Calu3 (cell line): ENCODE measurements around the gene PTPRF. TPM values are rescaled to one million over a fixed set of nuclear protein-coding genes. Genes with fewer than 3 reads are reported as not detected.

ENCODE experiments used
- BruUV-seq: library from RNA; stranded (reverse); fragments of 400-500 nt; replicated peaks from 2 replicates; lab custom pipeline; 2021; lab: Mats Ljungman, UMichigan
- CTCF ChIA-PET: fragments of 300-600 bp; sonication (Branson Sonifier 250); formaldehyde crosslinking; loops from one replicate; lab custom pipeline; 2022; ENCODE audit warnings: antibody characterized with exemption; lab: Charles Lee
- DNase-seq: peaks from one replicate; pipeline ENCODE4 v3.0.0; 2022
- H3K27ac Mint-ChIP-seq: one replicate; pipeline ENCODE4 v1.8.0; 2022; ENCODE audit warnings: mixed read lengths; ENCODE audit not compliant: unreplicated experiment
- H3K27me3 Mint-ChIP-seq: one replicate; pipeline ENCODE4 v1.8.0; 2022; ENCODE audit warnings: mixed read lengths; ENCODE audit not compliant: unreplicated experiment
- H3K36me3 Mint-ChIP-seq: one replicate; pipeline ENCODE4 v1.8.0; 2022; ENCODE audit warnings: mild to moderate bottlenecking, moderate library complexity, mixed read lengths; ENCODE audit not compliant: insufficient read depth, unreplicated experiment
- H3K4me1 Mint-ChIP-seq: one replicate; pipeline ENCODE4 v1.8.0; 2022; ENCODE audit warnings: mild to moderate bottlenecking, low read depth, mixed read lengths; ENCODE audit not compliant: unreplicated experiment
- H3K4me3 Mint-ChIP-seq: one replicate; pipeline ENCODE4 v1.8.0; 2022; ENCODE audit warnings: mild to moderate bottlenecking, low read depth, moderate library complexity, mixed read lengths; ENCODE audit not compliant: unreplicated experiment
- H3K9me3 Mint-ChIP-seq: one replicate; pipeline ENCODE4 v1.8.0; 2022; ENCODE audit warnings: low read depth, mixed read lengths; ENCODE audit not compliant: unreplicated experiment
- CTCF ChIP-seq: fragments of 200-600 bp; IDR thresholded peaks from one replicate; pipeline ENCODE4 v1.8.0; 2022; ENCODE audit warnings: antibody characterized with exemption; ENCODE audit not compliant: unreplicated experiment
- intact Hi-C: fragments of 100-400 bp; cut with micrococcal nuclease; formaldehyde crosslinking; loops from one replicate; pipeline ENCODE4 v1.10.0; 2022; ENCODE audit not compliant: unreplicated experiment
- total RNA-seq: library from RNA; stranded (reverse); gene quantifications from 2 replicates; pipeline ENCODE4 v1.2.3, GENCODE V29; 2022

Gene PTPRF
- total RNA-seq, 1 experiment from 2014 or later = 318 TPM

DNA sequence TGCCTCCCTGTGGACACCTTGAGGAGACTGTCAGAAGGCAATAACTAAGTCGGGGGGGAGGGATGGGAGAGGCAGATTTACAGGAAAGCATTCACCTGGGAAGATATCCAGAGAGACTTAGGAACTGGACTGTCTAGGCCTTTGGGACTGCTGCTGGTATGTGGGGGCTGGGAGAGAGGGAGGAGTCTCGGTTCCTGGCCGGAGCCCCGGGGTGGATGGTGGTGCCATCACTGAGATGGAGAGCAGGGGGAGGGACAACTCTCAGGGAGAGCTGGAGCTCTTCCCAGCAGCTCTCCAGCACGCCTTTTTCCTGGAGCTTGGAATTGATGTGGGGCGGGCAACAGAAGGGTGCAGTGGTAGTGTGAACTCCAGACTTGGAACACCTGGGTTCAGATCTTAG is 22.1 kb downstream of the PTPRF start:
- peaks cover 66% of the 10 kb centered on the region for H3K36me3 Mint-ChIP-seq
- DNase-seq = no peak
- no peak for TF ChIP-seq CTCF
- no peak overlapping the region for H3K4me3 Mint-ChIP-seq
- H3K4me1 Mint-ChIP-seq = peaks cover 47% of the 10 kb centered on the region
- H3K9me3 Mint-ChIP-seq = no peaks in the 10 kb centered on the region
- no TSS peak for BruUV-seq
- H3K27me3 Mint-ChIP-seq = no peaks in the 10 kb centered on the region
- intact Hi-C loops = no loop called here
- CTCF ChIA-PET = interaction anchor here (0.7 to 1.5 kb wide), 2 partner anchors 15 to 464 kb away, joined by 3 to 5 read pairs; no protein-coding TSS in a partner anchor
- H3K27ac Mint-ChIP-seq = peak overlapping the region; percentile 23

- H3K9me3 Mint-ChIP-seq = no peaks in the 10 kb centered on the region
- intact Hi-C loops = no loop called here
- H3K27ac Mint-ChIP-seq = no peak overlapping the region
- peak; percentile 49 for DNase-seq
- BruUV-seq = no TSS peak
- peaks cover 55% of the 10 kb centered on the region for H3K36me3 Mint-ChIP-seq
- CTCF ChIA-PET = interaction anchor here (0.6 to 1.0 kb wide), 4 partner anchors 18 to 95 kb away, joined by 3 to 5 read pairs (median 3); partner anchors contain the start of genes KDM4A and PTPRF
- peak; percentile 11 for TF ChIP-seq CTCF
- peaks cover 30% of the 10 kb centered on the region for H3K4me1 Mint-ChIP-seq
- no peak overlapping the region for H3K4me3 Mint-ChIP-seq
- no peaks in the 10 kb centered on the region for H3K27me3 Mint-ChIP-seq
Measured at GRCh38 chr1:43554444-43554992, 23.8 kb downstream of the PTPRF start.

GRCh38 chr1:43556782-43557181 is 26.1 kb downstream of the PTPRF start:
- BruUV-seq = no TSS peak
- Mint-ChIP-seq H3K9me3 (no peaks in the 10 kb centered on the region), H3K27me3 (no peaks in the 10 kb centered on the region), H3K27ac (no peak overlapping the region), H3K4me3 (no peak overlapping the region), H3K36me3 (peaks cover 35% of the 10 kb centered on the region), H3K4me1 (peaks cover 8% of the 10 kb centered on the region)
- no peak for DNase-seq
- no peak for TF ChIP-seq CTCF
- intact Hi-C loops = no loop called here
- CTCF ChIA-PET = interaction anchor here (0.5 kb wide), 1 partner anchor 58 kb away, joined by 3 read pairs; no protein-coding TSS in a partner anchor

DNA sequence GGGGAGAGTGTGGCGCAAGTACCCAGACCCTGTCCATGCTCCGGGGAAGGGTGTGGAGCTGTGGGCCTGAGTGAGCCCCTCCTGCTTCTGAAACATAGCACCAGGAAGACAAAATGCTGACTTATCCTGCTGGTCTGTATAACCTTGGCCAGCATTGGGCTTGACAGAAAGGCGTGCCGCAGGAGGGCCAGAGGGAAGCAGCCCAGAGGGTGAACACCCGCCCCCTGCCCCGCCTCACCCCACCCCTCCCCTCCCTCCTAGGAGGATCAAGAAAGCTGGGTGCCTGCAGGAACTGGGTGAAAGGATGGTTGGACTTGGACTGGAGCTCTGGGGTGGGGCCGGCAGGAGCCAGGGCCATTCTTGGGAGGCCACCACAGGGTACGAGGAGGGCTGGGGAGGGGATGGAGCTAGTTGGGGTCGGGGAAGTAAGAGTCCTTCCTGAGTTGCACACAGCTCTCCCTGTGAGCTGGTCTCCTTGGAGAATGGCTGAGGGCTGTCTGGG is 27.1 kb downstream of the PTPRF start:
- H3K4me1 Mint-ChIP-seq = no peaks in the 10 kb centered on the region
- no peak overlapping the region for H3K4me3 Mint-ChIP-seq
- H3K9me3 Mint-ChIP-seq = no peaks in the 10 kb centered on the region
- peak; percentile 33 for DNase-seq
- no peaks in the 10 kb centered on the region for H3K27me3 Mint-ChIP-seq
- no TSS peak for BruUV-seq
- intact Hi-C loops = no loop called here
- H3K27ac Mint-ChIP-seq = no peak overlapping the region
- TF ChIP-seq CTCF = no peak
- CTCF ChIA-PET = no interaction called here
- peaks cover 35% of the 10 kb centered on the region for H3K36me3 Mint-ChIP-seq
